Activated CD4-positive, alpha-beta T cell treated with anti-CD3 and anti-CD28 coated beads for 48 hours (primary cell): ENCODE data around the gene MAGED2.
"Not testable (repeated sequence)": the region's sequence is repeated elsewhere in the genome, so short reads cannot be mapped to it uniquely, and the experiment has no call there.

Source experiments
- DNase-seq: peaks from one replicate; pipeline ENCODE4 v3.0.0-alpha.2; 2020

Gene MAGED2, protein sequence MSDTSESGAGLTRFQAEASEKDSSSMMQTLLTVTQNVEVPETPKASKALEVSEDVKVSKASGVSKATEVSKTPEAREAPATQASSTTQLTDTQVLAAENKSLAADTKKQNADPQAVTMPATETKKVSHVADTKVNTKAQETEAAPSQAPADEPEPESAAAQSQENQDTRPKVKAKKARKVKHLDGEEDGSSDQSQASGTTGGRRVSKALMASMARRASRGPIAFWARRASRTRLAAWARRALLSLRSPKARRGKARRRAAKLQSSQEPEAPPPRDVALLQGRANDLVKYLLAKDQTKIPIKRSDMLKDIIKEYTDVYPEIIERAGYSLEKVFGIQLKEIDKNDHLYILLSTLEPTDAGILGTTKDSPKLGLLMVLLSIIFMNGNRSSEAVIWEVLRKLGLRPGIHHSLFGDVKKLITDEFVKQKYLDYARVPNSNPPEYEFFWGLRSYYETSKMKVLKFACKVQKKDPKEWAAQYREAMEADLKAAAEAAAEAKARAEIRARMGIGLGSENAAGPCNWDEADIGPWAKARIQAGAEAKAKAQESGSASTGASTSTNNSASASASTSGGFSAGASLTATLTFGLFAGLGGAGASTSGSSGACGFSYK

DNA sequence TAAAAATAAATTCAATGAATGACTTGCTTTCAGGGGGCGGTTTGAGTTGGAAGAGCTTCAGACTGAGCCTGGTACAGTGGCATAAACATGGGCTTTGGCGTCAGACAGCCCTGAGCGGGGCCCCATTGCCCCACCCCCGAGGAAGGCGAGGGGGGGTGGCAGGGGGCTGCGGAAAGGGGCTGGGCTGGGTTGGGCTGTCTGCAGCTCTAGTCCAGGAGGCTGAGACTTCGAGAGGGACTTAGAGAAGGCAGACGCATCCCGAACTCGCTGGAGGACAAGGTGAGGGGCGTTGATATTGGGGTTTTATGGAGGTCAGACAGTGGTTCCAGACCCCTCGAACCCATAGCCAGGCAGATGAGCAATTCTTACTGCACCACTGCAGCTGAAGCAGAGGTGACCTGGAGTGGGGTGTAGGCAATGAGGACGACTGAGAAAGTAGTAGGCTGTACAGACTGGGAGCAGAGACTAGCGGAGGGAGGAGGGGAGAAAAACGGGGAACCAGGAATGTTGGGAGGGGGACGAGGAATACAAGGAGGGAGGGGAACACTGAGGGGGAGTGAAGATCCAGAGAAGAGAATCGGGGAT is at the start of gene MAGED2:
Gene MAGED2 (plus strand): TSS at position 222 of the 585 bp plus-strand sequence. CDS start 1,587 bp downstream, outside the sequence.
- DNase-seq: peak; percentile 17

DNA sequence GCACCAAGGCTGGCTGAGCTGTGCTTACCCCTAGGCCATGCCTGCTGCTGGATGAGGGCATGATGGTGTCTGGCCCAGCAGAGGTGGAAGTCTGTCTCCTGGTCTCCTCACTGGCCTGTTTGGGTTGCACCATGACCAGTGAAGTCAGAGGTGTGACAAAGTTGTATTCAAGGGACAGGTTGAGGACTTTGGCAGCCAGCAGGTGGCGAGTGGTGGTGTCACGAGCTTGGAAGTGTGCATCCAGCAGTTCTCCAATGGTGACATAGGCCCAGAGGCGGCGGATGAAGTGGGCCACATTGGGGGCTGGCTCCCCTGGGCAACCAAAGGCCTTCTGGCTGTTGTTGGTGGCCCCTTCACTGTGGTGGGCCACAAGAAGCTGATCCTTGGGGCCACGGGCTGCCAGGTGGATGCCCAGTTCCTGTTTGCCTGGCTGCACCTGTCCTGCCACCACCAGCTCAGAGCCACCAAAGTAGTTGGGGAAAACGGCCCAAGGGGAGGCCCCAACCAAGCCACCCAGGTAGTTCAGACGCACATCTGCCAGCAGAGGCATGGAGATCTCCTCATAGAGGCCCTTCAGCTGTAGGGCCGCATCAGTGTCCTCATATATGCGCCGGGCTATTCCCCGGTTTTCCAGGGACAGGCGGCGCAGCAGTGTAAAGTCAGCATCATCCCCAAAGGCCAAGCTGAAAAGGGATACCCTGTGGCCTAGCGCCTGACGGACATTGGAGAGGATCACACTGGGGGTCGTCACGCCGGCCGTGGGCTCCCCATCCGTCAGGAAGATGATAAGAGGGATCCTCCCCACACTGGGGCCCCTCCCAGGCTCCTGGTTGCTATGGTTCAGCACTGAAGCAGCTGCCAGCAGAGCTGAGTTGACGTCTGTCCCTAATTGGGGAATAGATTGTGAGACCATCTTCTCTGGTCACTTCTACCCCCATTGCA is 49.2 kb upstream of the MAGED2 start:
- no peak for DNase-seq

DNA sequence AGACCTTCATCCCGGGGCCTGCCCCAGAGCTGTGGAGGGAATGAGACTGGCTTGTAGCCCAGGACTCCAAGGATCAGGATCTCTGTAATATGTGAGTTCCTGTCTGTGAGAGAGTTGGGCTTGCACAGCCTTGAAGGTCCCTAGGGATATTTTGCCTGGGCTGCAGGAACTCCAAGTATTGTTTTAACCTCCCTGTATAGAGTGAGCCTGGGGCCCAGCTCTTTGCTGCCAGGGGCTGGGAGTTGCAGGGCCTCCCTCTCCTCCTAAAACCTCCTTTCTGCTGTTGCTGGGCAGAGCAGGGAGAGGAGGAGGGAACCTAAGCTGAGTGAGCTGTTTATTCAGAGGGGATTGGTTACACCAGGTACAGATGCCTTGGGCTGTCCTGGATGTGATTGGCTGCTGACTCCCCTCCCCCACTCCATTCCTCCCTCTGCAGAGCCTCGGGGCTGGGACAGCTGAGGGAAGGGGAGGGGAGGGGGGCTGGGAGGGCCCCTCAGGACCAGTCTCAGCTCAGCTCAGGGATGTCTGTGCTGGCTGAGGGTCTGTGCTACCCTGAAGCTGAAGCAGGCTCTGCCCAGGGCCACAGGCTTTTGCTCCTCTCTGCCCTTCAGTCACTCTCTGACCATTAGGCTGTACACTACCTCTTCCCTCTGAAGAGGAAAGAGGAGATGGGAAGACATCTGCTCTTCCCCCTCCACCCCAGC is 33.0 kb upstream of the MAGED2 start:
- not testable (repeated sequence) for DNase-seq

DNA sequence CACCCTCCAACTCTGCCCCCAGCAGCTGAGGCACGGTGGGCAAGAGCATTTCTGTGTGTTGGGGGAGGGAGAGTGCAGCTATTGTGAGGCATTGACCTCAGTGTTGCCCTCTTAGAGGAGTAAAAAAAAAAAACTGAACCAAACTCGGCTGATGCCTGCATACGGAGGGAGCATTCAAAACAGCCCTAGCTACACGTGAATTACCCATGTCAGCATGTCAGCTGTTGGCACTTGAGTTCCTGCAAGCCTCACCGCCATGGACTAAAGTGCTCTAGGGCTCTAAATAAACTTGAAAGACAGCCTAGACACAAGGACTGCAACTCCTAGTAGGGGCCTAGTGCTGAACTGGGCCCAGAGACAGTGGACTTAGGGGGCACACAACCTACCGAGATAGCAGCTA is 31.5 kb upstream of the MAGED2 start:
- no peak for DNase-seq

DNA sequence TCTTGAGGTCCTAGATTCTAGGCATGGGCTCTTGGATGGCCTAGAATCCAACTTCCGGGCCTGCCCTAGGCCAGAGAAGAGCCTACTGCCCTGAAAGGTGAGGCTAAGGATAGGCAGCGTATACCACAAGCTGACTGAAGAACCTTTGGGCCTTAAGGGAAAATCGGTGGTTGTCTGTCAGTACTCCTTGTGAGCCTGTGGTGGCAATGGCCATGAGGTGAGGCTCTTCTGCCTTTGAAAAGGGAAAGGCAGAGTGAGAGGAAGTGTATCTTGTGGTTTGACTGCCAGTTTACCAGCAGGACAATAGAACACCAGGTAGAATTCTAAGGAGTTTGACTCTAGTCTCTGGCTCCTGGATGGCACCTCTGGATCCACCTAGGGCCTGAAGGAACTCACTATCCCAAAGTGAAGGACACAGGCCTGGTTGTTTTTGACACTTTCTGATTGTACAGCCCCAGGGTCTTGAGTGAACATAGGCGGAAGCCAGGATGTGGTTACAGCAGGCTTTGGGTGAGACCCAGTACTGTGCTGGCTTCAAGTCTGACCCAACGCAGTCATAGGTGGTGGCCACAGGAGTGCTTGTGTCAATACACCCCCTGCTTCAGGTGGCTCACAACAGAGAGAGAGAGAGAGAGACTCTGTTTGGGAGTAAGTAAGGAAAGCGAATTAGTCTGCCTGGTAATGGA is 30.4 kb upstream of the MAGED2 start:
- no peak for DNase-seq

DNA sequence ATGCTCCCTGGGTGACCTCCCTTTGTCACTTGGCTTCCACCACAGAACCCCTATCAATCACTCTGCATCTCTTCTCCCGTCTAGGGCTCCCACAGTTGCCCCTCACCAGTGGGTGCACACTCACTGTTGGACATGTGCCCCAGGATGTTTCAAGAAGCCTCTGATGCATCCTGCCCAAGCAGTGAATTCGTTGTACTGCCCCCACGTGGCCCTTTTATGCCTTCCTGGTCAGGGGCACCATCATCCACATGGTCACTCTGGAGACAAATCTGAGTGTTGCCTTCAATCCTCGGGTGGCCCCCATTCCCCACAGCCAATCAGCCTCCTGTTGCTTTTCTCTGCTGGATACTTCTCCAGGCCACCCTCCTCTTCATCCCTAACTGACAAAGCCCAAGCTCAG is 21.6 kb upstream of the MAGED2 start:
- DNase-seq: peak; percentile 16

DNA sequence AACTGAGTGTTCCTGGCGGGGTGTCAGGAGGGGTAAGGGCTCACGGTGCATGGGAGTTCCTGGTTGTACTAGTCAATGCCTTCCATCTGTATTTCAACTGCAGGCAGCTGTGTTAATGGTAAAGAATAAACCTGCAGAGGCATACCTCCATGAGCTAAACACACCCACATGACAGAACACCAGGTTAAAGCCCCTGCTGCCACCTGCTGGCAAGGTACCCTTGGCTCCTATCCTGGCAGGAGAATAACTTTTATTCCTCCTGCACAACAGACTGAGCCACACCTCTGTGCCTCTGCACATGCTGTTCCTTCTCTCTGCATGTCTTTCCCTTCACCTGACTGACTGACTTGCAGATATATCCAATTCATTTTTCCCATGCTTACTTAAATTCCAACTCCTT is 20.6 kb upstream of the MAGED2 start:
- peak; percentile 46 for DNase-seq

DNA sequence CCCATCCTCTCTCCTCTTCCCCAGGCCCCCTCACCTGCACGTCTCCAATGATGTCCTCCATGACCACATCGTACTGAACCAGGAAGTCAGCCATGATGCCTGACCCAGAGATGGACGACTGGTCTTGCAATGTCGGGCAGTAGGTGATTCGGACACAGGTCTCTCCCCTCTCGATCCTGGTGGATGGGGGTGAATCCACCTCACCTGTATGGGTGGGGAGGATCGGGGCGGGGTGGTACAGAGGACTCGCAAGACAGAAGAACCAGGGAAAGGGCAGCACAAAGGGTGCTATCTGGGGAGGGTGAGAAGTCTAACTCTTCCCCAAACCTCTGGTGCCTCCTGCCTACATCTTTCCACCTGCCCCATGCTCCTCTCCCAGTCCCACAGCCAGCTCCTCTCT is 19.1 kb upstream of the MAGED2 start:
- no peak for DNase-seq

DNA sequence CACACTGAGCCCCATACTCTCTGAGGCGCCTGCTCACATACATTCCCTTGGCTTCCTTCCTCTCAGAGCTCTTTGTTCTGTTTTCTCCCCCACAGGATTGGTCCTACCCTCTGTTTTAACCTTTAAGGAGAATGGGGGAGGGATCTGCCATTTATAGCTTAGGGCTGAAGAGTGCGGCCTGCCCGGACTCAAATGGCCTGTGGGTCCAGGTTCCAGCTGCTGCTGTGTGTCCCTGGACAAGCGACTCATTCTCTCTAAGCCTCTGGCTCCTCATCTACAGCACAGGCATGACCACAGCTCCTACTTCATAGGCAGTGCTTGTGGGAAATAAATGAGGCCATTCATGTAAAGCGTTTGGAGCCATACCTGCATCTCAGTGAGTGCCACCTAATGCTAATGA is 18.1 kb upstream of the MAGED2 start:
- DNase-seq: not testable (repeated sequence)

DNA sequence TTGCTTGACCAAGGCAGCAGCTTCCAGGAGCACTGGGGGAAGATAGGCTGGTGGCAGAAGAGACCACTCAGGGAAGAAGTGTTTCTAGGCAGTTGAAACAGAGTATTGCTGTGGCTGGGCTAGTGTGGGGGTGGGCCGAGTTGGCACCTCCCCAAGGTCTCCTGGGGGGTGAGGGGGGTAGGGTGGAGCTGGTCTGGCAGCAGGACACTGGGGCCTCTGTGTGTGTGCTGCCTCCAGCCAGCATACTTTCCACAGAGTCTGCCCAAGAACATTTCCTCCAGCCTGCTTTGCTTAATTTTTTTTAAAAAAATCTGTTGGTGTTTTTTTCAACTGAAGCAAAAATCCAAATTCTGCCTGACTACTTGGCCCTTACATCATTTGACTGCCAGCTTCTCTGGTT is 13.5 kb upstream of the MAGED2 start:
- no peak for DNase-seq

DNA sequence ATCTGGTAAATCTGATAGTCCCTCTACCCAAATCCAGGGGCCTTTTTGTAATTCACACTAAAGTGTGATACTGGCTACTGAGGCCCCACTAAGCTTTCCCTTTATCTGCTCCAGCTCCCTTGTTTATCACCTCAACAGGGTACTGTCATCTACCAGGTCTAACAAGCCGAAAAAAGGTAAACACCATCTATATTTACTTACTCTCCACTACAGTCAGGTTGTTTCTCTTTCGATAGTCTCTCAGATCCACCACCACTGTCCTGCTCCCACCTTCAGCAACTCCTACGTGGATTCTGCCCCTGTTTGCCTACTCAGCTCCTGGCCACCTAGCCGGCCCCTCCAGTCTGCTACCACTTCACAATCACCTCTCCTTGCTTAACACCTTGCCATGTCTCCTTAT is 12.8 kb upstream of the MAGED2 start:
- no peak for DNase-seq

DNA sequence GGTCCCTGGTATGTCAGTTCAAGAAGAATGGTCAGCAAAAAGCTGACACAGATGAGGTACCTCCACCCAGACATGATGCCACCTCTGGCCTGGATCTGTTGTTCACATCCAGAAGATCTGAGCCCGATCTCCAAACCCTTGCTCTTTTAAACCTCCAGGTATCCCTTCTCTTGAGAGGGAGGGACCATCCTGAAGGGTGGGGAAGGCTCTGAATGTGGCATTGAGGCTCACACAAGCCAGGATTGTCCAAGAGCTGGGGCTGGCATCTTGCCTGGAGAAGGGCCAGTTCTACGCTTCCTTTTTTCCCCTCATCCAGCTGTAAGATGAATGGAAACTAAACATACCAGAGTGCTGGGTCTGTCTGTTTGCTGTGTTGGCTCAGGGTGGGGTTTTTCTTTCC is 9.4 kb upstream of the MAGED2 start, which contains the start of gene ITIH6:
Gene ITIH6 (minus strand): TSS at position 119 of the 400 bp plus-strand sequence. CDS start 45 bp downstream, at position 74.
- DNase-seq: no peak

DNA sequence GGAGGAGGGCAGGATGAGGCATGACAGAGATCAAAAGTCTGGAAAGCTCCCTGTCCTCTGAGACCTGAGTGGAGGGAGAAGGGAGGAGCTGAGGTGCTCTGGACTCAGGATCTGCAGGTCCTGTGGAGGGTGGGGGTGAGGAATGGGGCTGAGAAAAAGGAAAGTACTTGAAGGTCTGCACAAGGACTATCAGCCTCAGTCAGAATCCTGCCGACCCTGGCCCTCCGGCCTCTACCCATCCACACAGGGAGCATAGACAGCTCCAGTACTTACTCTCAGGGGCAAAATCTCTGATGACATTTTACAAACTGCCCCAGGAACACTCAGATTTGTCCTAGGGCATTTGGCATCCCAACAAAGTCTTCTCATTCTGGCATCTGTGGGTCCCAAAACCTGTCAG is 8.5 kb upstream of the MAGED2 start:
- DNase-seq: no peak

DNA sequence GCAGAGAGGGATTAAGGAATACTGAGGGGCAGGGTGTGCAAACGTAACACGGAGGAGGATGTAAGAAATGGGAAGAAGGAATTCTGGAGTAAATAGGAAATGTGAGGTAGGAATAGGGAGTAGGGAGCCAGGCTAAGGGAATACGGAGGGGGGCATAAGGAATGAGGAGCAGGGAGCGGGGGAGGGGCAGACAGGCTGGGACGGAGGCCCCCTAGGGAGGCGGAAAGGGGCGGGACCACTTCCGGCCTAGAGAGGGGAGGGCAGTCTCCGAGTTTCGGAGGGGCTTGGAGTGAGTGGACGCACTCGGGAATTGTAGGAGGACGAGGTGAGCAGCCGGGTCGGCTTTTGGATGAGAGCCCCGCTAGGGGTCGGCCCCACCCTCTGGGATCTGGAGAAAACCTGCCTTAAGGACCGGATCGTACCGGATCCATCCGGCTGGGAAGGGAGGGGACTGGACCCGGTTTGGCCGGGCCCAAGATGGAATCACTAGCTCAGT is 612 bp downstream of the MAGED2 start:
- peak; percentile 34 for DNase-seq

DNA sequence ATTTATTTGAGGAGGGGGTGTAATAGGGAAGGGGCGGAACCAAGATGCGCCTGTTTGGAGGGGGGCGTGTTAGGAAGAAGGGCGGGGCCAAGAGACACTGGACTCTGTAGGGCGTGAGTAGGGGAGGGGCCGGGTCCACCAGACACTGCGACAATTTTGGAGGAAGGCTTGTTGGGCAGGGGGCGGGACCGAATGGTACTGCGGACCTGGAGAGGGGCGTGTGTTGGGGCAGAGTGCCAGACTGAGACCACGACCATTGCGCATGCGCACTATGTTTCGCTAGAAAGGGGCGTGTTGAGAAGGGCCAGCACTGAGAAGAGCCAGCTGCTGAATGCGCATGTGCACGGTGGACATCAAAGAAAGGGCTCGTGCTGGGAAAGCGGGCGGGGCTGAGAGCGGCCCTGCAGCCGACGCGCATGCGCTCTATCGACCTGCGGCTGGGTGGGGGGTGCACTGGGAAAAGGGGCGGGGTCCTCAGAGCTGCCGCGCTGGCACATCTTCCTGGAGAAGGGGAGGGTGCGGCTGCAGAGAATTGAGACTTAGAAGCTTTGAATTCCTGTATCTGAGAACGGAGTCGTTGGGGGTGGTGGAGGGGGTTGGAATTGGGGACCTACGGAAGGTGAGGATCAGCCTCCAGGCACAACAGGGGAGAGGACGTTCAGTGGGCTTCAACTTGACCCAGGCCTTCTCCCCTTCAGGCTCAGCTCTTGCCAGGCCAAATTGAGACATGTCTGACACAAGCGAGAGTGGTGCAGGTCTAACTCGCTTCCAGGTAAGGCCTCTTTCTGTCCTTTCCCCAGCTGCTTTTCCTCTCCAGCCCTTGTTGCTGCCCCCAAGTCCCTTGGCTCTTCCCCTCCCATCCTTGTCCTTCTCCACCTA is 1.3 kb downstream of the MAGED2 start:
- DNase-seq: peak; percentile 90

DNA sequence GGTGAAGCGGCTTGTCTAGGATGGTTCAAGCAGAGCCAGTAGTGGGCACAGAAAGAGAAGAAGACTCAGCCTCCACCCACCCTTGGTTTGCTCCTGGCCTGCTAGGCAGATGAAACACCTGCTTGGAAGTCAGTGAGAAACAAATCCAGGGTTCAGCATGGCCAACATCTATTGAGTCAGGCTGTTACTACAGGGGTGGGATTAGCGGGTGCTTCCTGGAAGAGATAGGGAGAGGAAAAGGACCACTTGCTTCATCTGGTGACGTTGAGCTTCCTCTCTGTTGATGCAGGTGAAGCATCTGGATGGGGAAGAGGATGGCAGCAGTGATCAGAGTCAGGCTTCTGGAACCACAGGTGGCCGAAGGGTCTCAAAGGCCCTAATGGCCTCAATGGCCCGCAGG is 3.0 kb downstream of the MAGED2 start:
- no peak for DNase-seq

DNA sequence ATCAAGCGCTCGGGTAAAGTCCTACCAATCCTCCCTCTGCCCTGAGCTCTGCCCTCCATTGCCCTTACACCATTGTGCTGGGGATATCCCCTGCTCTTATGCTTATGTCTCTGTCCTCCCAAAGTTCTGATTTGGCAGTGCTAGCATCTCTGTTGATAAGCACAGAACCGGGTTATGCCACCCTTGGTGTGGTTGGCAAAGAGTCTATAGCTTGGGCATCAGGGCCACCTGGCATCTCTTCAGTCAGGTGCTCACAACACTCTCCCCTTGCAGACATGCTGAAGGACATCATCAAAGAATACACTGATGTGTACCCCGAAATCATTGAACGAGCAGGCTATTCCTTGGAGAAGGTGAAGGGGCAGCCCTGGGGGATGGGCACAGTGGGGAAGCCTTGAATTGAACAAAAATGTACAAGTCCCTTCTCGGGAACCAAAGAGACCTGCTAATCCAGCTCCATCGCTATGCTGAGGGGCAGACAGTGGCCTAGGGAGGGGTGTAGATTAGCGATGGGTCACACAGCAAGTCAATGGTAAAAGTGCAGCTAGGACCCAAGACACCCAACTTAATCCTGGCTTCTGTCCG is 3.8 kb downstream of the MAGED2 start:
- no peak for DNase-seq

DNA sequence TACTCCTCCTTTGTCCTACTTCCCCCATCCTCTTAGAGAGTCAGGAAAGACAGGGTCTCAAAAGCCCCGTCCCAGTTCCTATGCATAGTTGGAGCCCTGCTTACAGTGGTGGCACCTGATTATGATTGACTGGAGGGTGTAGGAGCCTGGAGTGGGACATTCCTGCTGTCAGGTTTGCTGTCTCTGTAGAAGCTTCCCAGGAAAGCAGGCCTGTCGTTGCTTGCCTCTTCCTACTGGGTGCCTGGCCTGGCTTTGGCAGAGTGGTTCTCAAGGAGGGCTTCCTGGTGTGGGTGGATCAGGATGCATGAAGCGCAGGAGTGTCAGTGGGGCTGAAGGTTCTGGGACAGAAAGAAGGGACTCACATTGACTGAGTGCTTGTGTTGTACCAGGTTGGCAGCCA is 4.8 kb downstream of the MAGED2 start:
- no peak for DNase-seq

DNA sequence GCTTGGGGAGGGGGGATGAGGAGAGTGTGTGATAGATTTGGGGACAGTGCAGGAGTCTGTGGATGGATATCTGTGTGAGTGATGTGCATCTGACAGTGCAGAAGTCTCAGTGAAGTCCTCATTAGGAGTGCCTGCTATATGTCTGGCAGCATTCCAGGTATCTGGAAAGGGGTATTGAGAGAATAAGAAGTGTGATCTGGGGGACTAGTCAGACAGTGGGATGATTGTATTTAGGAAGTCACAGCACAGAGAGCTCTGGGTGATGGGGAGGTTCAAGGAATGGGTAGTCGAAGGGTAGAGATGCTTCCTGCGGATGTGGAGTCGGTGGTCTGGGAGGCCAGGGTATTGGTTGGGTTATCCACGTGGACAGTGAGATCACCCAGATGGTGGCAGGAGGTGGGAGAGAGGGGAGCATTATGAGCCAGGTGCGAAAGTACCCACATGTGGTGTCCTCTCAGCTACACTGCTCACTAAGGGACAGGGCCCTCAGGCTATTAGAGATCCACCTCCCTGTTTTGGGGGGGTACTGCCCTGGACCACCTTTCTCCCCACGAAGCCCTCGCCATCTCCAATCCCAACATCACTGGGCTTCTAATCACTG is 9.8 kb downstream of the MAGED2 start:
- no peak for DNase-seq

DNA sequence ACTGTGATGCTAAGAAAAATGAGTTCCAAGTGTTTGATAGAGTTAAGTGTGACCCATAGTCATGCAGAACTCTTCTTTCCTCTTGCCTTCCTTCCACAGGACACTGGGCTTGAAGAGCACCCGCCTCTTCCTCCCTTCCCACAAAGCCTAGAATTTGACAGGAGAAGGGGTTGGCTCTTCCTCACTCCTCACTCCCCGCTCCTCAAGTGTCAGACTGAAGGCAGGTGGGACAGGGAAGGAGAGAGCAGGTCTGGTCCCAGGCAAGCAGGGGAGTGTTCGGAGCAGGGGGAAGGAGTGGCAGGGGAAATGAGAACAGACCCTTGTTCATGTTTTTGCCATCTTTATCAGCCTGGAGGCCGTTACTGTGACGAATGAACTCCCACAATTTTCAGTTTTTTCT is 10.7 kb downstream of the MAGED2 start:
- DNase-seq: no peak
